Calu3 (cell line): ENCODE data around the gene SPIN2A. TPM values are rescaled to one million over a fixed set of nuclear protein-coding genes. Genes with fewer than 3 reads are reported as not detected.
"Not testable (repeated sequence)": the region's sequence is repeated elsewhere in the genome, so short reads cannot be mapped to it uniquely, and the experiment has no call there.

Source experiments
- Bru-seq: library from RNA; stranded (reverse); fragments of 400-500 nt; gene quantifications from one replicate; lab custom pipeline; 2021; lab: Mats Ljungman, UMichigan
- BruChase-seq, 2 experiments: library from RNA; stranded (reverse); fragments of 400-500 nt; gene quantifications; one replicate each; lab custom pipeline; 2021; lab: Mats Ljungman, UMichigan
- BruUV-seq: library from RNA; stranded (reverse); fragments of 400-500 nt; replicated peaks from 2 replicates; lab custom pipeline; 2021; lab: Mats Ljungman, UMichigan
- CTCF ChIA-PET: fragments of 300-600 bp; sonication (Branson Sonifier 250); formaldehyde crosslinking; loops from one replicate; lab custom pipeline; 2022; ENCODE audit warnings: antibody characterized with exemption; lab: Charles Lee
- DNase-seq: peaks from one replicate; pipeline ENCODE4 v3.0.0; 2022
- H3K27ac Mint-ChIP-seq: one replicate; pipeline ENCODE4 v1.8.0; 2022; ENCODE audit warnings: mixed read lengths; ENCODE audit not compliant: unreplicated experiment
- H3K27me3 Mint-ChIP-seq: one replicate; pipeline ENCODE4 v1.8.0; 2022; ENCODE audit warnings: mixed read lengths; ENCODE audit not compliant: unreplicated experiment
- H3K36me3 Mint-ChIP-seq: one replicate; pipeline ENCODE4 v1.8.0; 2022; ENCODE audit warnings: mild to moderate bottlenecking, moderate library complexity, mixed read lengths; ENCODE audit not compliant: insufficient read depth, unreplicated experiment
- H3K4me1 Mint-ChIP-seq: one replicate; pipeline ENCODE4 v1.8.0; 2022; ENCODE audit warnings: mild to moderate bottlenecking, low read depth, mixed read lengths; ENCODE audit not compliant: unreplicated experiment
- H3K4me3 Mint-ChIP-seq: one replicate; pipeline ENCODE4 v1.8.0; 2022; ENCODE audit warnings: mild to moderate bottlenecking, low read depth, moderate library complexity, mixed read lengths; ENCODE audit not compliant: unreplicated experiment
- H3K9me3 Mint-ChIP-seq: one replicate; pipeline ENCODE4 v1.8.0; 2022; ENCODE audit warnings: low read depth, mixed read lengths; ENCODE audit not compliant: unreplicated experiment
- intact Hi-C: fragments of 100-400 bp; cut with micrococcal nuclease; formaldehyde crosslinking; loops from one replicate; pipeline ENCODE4 v1.10.0; 2022; ENCODE audit not compliant: unreplicated experiment
- long read RNA-seq: library from polyadenylated mRNA; stranded (forward); transcript quantifications from one replicate; pipeline ENCODE4 v2.0.0, GENCODE V29; 2022
- total RNA-seq: library from RNA; stranded (reverse); gene quantifications from 2 replicates; pipeline ENCODE4 v1.2.3, GENCODE V29; 2022
- TF ChIP-seq, protein P1 (sequence below): fragments of 200-600 bp; IDR thresholded peaks from one replicate; pipeline ENCODE4 v1.8.0; 2022; ENCODE audit warnings: antibody characterized with exemption; ENCODE audit not compliant: unreplicated experiment

Gene SPIN2A
- total RNA-seq, result 1.6 and 1.7 TPM in 2 replicates
- Bru-seq, nascent RNA, result percentile 19 among the genes with signal in this experiment
- percentile 18 among the genes with signal in this experiment for BruChase-seq, experiment 1, labeled RNA remaining after a 6-hour chase
- BruChase-seq, experiment 2, labeled RNA remaining after a 2-hour chase, result percentile 14 among the genes with signal in this experiment
- long read RNA-seq, result 0 reads

- intact Hi-C loops, BruUV-seq: not testable (repeated sequence)
Observed at GRCh38 chrX:57137073-57137472, at the start of gene SPIN2A. Gene SPIN2A (minus strand): TSS chrX:57137397. CDS start chrX:57136597, 800 bp downstream.

GRCh38 chrX:57178605-57179004 lies 41.4 kb upstream of the SPIN2A start:
- Mint-ChIP-seq H3K27ac (no peak overlapping the region), H3K4me3 (no peak overlapping the region), H3K4me1 (no peaks in the 10 kb centered on the region), H3K36me3 (no peaks in the 10 kb centered on the region), H3K27me3 (no peaks in the 10 kb centered on the region), H3K9me3 (peaks cover 6% of the 10 kb centered on the region)
- CTCF ChIA-PET, result no interaction called here
- BruUV-seq, result no TSS peak
- intact Hi-C loops, result no loop called here
- TF ChIP-seq, protein P1, sequence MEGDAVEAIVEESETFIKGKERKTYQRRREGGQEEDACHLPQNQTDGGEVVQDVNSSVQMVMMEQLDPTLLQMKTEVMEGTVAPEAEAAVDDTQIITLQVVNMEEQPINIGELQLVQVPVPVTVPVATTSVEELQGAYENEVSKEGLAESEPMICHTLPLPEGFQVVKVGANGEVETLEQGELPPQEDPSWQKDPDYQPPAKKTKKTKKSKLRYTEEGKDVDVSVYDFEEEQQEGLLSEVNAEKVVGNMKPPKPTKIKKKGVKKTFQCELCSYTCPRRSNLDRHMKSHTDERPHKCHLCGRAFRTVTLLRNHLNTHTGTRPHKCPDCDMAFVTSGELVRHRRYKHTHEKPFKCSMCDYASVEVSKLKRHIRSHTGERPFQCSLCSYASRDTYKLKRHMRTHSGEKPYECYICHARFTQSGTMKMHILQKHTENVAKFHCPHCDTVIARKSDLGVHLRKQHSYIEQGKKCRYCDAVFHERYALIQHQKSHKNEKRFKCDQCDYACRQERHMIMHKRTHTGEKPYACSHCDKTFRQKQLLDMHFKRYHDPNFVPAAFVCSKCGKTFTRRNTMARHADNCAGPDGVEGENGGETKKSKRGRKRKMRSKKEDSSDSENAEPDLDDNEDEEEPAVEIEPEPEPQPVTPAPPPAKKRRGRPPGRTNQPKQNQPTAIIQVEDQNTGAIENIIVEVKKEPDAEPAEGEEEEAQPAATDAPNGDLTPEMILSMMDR, result no peak
- DNase-seq, result no peak

More at GRCh38 chrX:57137073-57137472, at the start of gene SPIN2A:
- H3K36me3 Mint-ChIP-seq, CTCF ChIA-PET, H3K9me3 Mint-ChIP-seq, H3K27me3 Mint-ChIP-seq: not testable (repeated sequence)
- Mint-ChIP-seq H3K27ac (peak within 1 kb of the TSS; percentile 68), H3K4me3 (peak within 1 kb of the TSS; percentile 68), H3K4me1 (peaks cover 23% of the 10 kb centered on the region)
- peak; percentile 30 for DNase-seq

GRCh38 chrX:57177070-57177469 lies 39.9 kb upstream of the SPIN2A start:
- Mint-ChIP-seq H3K36me3 (no peaks in the 10 kb centered on the region), H3K27me3 (no peaks in the 10 kb centered on the region), H3K4me1 (no peaks in the 10 kb centered on the region), H3K9me3 (peaks cover 5% of the 10 kb centered on the region), H3K27ac (no peak overlapping the region), H3K4me3 (no peak overlapping the region)
- TF ChIP-seq, protein P1, result no peak
- DNase-seq, result no peak
- intact Hi-C loops, result no loop called here
- CTCF ChIA-PET, result no interaction called here
- no TSS peak for BruUV-seq

- BruUV-seq, result no TSS peak
- Mint-ChIP-seq H3K27ac (no peak overlapping the region), H3K27me3 (no peaks in the 10 kb centered on the region), H3K36me3 (no peaks in the 10 kb centered on the region), H3K4me3 (no peak overlapping the region), H3K4me1 (no peaks in the 10 kb centered on the region), H3K9me3 (no peaks in the 10 kb centered on the region)
- CTCF ChIA-PET, result no interaction called here
- DNase-seq, result no peak
- intact Hi-C loops, result no loop called here
- TF ChIP-seq, protein P1, result no peak
Observed at GRCh38 chrX:57172544-57172943, 35.3 kb upstream of the SPIN2A start.

GRCh38 chrX:57156397-57157049 lies 19.3 kb upstream of the SPIN2A start:
- no peaks in the 10 kb centered on the region for H3K27me3 Mint-ChIP-seq
- H3K4me1 Mint-ChIP-seq, result no peaks in the 10 kb centered on the region
- no peaks in the 10 kb centered on the region for H3K36me3 Mint-ChIP-seq
- BruUV-seq, result no TSS peak
- peak; percentile 12 for DNase-seq
- peaks cover 7% of the 10 kb centered on the region for H3K9me3 Mint-ChIP-seq
- CTCF ChIA-PET, result no interaction called here
- H3K4me3 Mint-ChIP-seq, result no peak overlapping the region
- H3K27ac Mint-ChIP-seq, result no peak overlapping the region
- TF ChIP-seq, protein P1, result no peak
- intact Hi-C loops, result loop anchor here (5.0 kb wide), 1 partner anchor 376 kb away; no protein-coding TSS in a partner anchor
